Keratinocyte (primary cell): ENCODE data around the gene C6orf62. TPM values are rescaled to one million over a fixed set of nuclear protein-coding genes. Genes with fewer than 3 reads are reported as not detected.

Experiments
- DNase-seq: peaks from one replicate; pipeline ENCODE4 v3.0.0-alpha.2; 2011; ENCODE audit warnings: low read depth, missing footprints, low spot score
- FAIRE-seq: peaks from 2 replicates; lab custom pipeline; 2011; peaks lifted over from hg19 to GRCh38; lab: Jason Lieb, UNC
- H2AFZ ChIP-seq: 2 replicates; pipeline ENCODE4 v1.6.0; 2012; ENCODE audit warnings: low read length, control low read depth, inconsistent platforms; ENCODE audit not compliant: control insufficient read depth
- H3K27ac ChIP-seq: 2 replicates; pipeline ENCODE4 v1.5.1; 2011; ENCODE audit warnings: low read length; ENCODE audit not compliant: control insufficient read depth, insufficient read depth
- H3K27me3 ChIP-seq: 3 replicates; pipeline ENCODE4 v1.6.0; 2011; ENCODE audit warnings: low read length; ENCODE audit not compliant: control insufficient read depth, insufficient read depth; ENCODE audit errors: extremely low read depth
- H3K36me3 ChIP-seq, 2 experiments: 2 replicates in 1 of 2; 3 replicates in 1 of 2; pipeline ENCODE4 v1.5.1; 2011; ENCODE audit warnings: low read length in 2 of 2, mild to moderate bottlenecking in 1 of 2; ENCODE audit not compliant: control insufficient read depth in 2 of 2, insufficient read depth in 2 of 2; ENCODE audit errors: extremely low read depth in 1 of 2
- H3K4me1 ChIP-seq: 3 replicates; pipeline ENCODE4 v1.5.1; 2011; ENCODE audit warnings: low read length; ENCODE audit not compliant: control insufficient read depth, insufficient read depth; ENCODE audit errors: extremely low read depth
- H3K4me2 ChIP-seq: 3 replicates; pipeline ENCODE4 v1.6.0; 2011; ENCODE audit warnings: low read depth, low read length; ENCODE audit not compliant: control insufficient read depth, insufficient read depth; ENCODE audit errors: extremely low read depth
- H3K4me3 ChIP-seq, 3 experiments: fragments of 200-600 bp in 1 of 3; sonication (generic) in 1 of 3; 2 replicates in 2 of 3; 3 replicates in 1 of 3; pipeline ENCODE4 v1.5.1; 2011 to 2016; ENCODE audit warnings: low read length in 3 of 3, mild to moderate bottlenecking in 3 of 3, control low read depth in 2 of 3, inconsistent platforms in 1 of 3, low read depth in 1 of 3, mixed read lengths in 1 of 3, mixed run types in 1 of 3, moderate library complexity in 1 of 3; ENCODE audit not compliant: control insufficient read depth in 2 of 3, insufficient read depth in 2 of 3; ENCODE audit errors: extremely low read depth in 1 of 3
- H3K79me2 ChIP-seq: 2 replicates; pipeline ENCODE4 v1.6.0; 2012; ENCODE audit warnings: low read length; ENCODE audit not compliant: control insufficient read depth, insufficient read depth
- H3K9ac ChIP-seq: 3 replicates; pipeline ENCODE4 v1.6.0; 2011; ENCODE audit warnings: low read length; ENCODE audit not compliant: control insufficient read depth, insufficient read depth; ENCODE audit errors: extremely low read depth
- H3K9me1 ChIP-seq: 3 replicates; pipeline ENCODE4 v1.6.0; 2011; ENCODE audit warnings: low read length; ENCODE audit not compliant: control insufficient read depth, insufficient read depth; ENCODE audit errors: extremely low read depth
- H3K9me3 ChIP-seq: 2 replicates; pipeline ENCODE4 v1.5.1; 2012; ENCODE audit warnings: low read depth, low read length; ENCODE audit not compliant: control insufficient read depth
- H4K20me1 ChIP-seq: 3 replicates; pipeline ENCODE4 v1.6.0; 2011; ENCODE audit warnings: low read length; ENCODE audit not compliant: control insufficient read depth, insufficient read depth; ENCODE audit errors: extremely low read depth
- CTCF ChIP-seq, 3 experiments: IDR thresholded peaks in 1 of 3; conservative IDR thresholded peaks in 1 of 3; optimal IDR thresholded peaks in 1 of 3; 2 replicates in 2 of 3; 3 replicates in 1 of 3; pipeline versions ENCODE3 to v1.5.1; 2011; ENCODE audit warnings: low read length in 3 of 3, mild to moderate bottlenecking in 3 of 3, moderate library complexity in 2 of 3, control low read depth in 1 of 3, inconsistent platforms in 1 of 3; ENCODE audit not compliant: insufficient read depth in 2 of 3; ENCODE audit errors: extremely low read depth in 1 of 3
- EZH2 ChIP-seq: IDR thresholded peaks from one replicate; pipeline ENCODE4 v1.6.1; 2012; ENCODE audit warnings: inconsistent platforms, mild to moderate bottlenecking, low read length, moderate library complexity
- dilution Hi-C: fragments of 300-500 bp; cut with MboI; formaldehyde crosslinking; loops from one replicate; pipeline ENCODE4 v1.7.0; 2020; ENCODE audit warnings: low sequenced_read_pairs; ENCODE audit not compliant: extremely low pct_ligation_motif_present
- polyA plus RNA-seq, 5 experiments: library from polyadenylated mRNA; depleted of rRNA in 3 of 5; stranded (reverse) in 3 of 5; stranded (forward) in 1 of 5; unstranded in 1 of 5; fragments of >200 nt; gene quantifications; 1 replicate in 1 of 5; 2 replicates in 3 of 5; 3 replicates in 1 of 5; pipeline versions ENCODE4 v1.2.1 to v1.2.3, GENCODE V29; 2011 to 2012; ENCODE audit warnings: missing spikeins in 2 of 5, low read depth in 1 of 5, low replicate concordance in 1 of 5

Gene C6orf62
- polyA plus RNA-seq, 1 donor (not counting 4 experiments of a cell fraction or from before 2014, with no cell fraction given) = 77.3 TPM

GRCh38 chr6:24660105-24660504 lies 58.8 kb downstream of the C6orf62 start:
- DNase-seq (no peak), FAIRE-seq (no peak)
- Histone ChIP-seq H3K9me1 (no peaks in the 10 kb centered on the region), H4K20me1 (no peaks in the 10 kb centered on the region), H3K4me2 (no peak overlapping the region), H3K79me2 (peaks cover 18% of the 10 kb centered on the region), H3K27me3 (no peaks in the 10 kb centered on the region), H3K9ac (no peak overlapping the region), H2AFZ (no peak overlapping the region), H3K4me3 (no peak overlapping the region), H3K36me3 (peaks cover 13 to 18% of the 10 kb centered on the region in 2 experiments), H3K4me1 (peaks cover 4% of the 10 kb centered on the region), H3K9me3 (no peaks in the 10 kb centered on the region), H3K27ac (no peak overlapping the region)
- dilution Hi-C loops = no loop called here
- no peak for TF ChIP-seq EZH2

GRCh38 chr6:24659561-24659960 lies 59.4 kb downstream of the C6orf62 start:
- TF ChIP-seq CTCF (optimal IDR thresholded peaks at IDR 0.05 in 1 of 3, IDR thresholded peaks at IDR 0.05 in 1 of 3, conservative IDR thresholded peaks at IDR 0.05 in 1 of 3; ENCODE audit: extremely low read depth in 1 of 3, insufficient read depth in 2 of 3, low read length in 3 of 3) (no peak), EZH2 (no peak)
- FAIRE-seq = no peak

More at GRCh38 chr6:24659561-24659960, 59.4 kb downstream of the C6orf62 start:
- Histone ChIP-seq H3K9me3 (no peaks in the 10 kb centered on the region), H3K36me3 (peaks cover 13 to 18% of the 10 kb centered on the region in 2 experiments), H3K4me3 (no peak overlapping the region), H3K79me2 (peaks cover 13% of the 10 kb centered on the region), H3K27me3 (no peaks in the 10 kb centered on the region), H3K4me1 (peaks cover 3% of the 10 kb centered on the region), H4K20me1 (no peaks in the 10 kb centered on the region), H2AFZ (no peak overlapping the region), H3K27ac (peak overlapping the region; percentile 36), H3K9me1 (no peaks in the 10 kb centered on the region), H3K9ac (no peak overlapping the region), H3K4me2 (no peak overlapping the region)
- no peak for DNase-seq
- dilution Hi-C loops = no loop called here
